ENCODE results near the gene ZNF764. TPM values are rescaled to one million over a fixed set of nuclear protein-coding genes. Genes with fewer than 3 reads are reported as not detected.

Gene ZNF764
- total RNA-seq, 1 experiment from 2014 or later: 9.1 TPM

GRCh38 chr16:30559690-30560089 is 1.5 kb upstream of the ZNF764 start:
- intact Hi-C loops (cut with micrococcal nuclease): no loop called here
- no peaks in the 10 kb centered on the region for H3K9me2 ChIP-seq (ENCODE audit: insufficient read depth)

More at GRCh38 chr16:30559690-30560089, 1.5 kb upstream of the ZNF764 start:
- ATAC-seq (no peak), DNase-seq (ENCODE audit: low read depth, low spot score) (no peak)
- Histone ChIP-seq H3K36me3 (ENCODE audit: control insufficient read depth in 1 of 2, insufficient read depth in 2 of 2, low read length in 2 of 2) (peaks cover 0 to 2% of the 10 kb centered on the region in 2 experiments; a peak in 1 of 4 replicates), H3K27me3 (ENCODE audit: insufficient read depth, low read length) (no peaks in the 10 kb centered on the region), H3K4me2 (ENCODE audit: low read length) (no peak overlapping the region), H3K79me2 (ENCODE audit: insufficient read depth, low read length) (peaks cover 14% of the 10 kb centered on the region; the same call in 1 of the 2 replicates), H4K20me1 (ENCODE audit: insufficient read depth) (no peaks in the 10 kb centered on the region), H3K4me1 (ENCODE audit: control insufficient read depth in 1 of 2, insufficient read depth in 2 of 2, low read length in 2 of 2) (peaks cover 10 to 21% of the 10 kb centered on the region in 2 experiments), H3K9ac (ENCODE audit: low read length) (no peak overlapping the region), H2AFZ (ENCODE audit: low read depth, low read length, poor library complexity, severe bottlenecking) (no peak overlapping the region), H3K4me3 (replicated peaks in 1 of 2; ENCODE audit: low read depth in 1 of 2, low read length in 2 of 2) (no peak overlapping the region), H3K27ac (ENCODE audit: low read depth, low read length) (no peak overlapping the region), H3K9me3 (ENCODE audit: control insufficient read depth in 1 of 2, insufficient read depth in 1 of 2, low read depth in 1 of 2, low read length in 2 of 2) (no peaks in the 10 kb centered on the region)
- ChIA-PET RAD21 (ENCODE audit: low non-redundant PET in 1 of 2, low total read pairs in 2 of 2, uncharacterized antibody in 2 of 2, unreplicated experiment in 2 of 2) (no interaction called here), CTCF (no interaction called here), POLR2A (no interaction called here)
- TF ChIP-seq POLR2A (IDR thresholded peaks at IDR 0.05; ENCODE audit: borderline replicate concordance, extremely low read depth, insufficient read depth, insufficient read length) (no peak), CEBPB (IDR thresholded peaks at IDR 0.05; ENCODE audit: low read depth) (no peak), CTCF (IDR thresholded peaks at IDR 0.05 in 2 of 3, conservative IDR thresholded peaks at IDR 0.05 in 1 of 3; ENCODE audit: borderline replicate concordance in 1 of 3, insufficient read depth in 1 of 3, low read depth in 2 of 3, low read length in 2 of 3) (no peak), RAD21 (IDR thresholded peaks at IDR 0.05; ENCODE audit: low read depth) (no peak), ZBTB33 (IDR thresholded peaks at IDR 0.05; ENCODE audit: extremely low read depth, insufficient replicate concordance, low read length) (no peak)
- BruUV-seq (replicated peaks): no TSS peak

Data from HCT116 (cell line).